DOHH2 (cell line): ENCODE measurements around the gene KIF5C.

ENCODE experiments used
- EZH2phosphoT487 ChIP-seq: fragments of 200-600 bp; sonication (generic); IDR thresholded peaks from 2 replicates; pipeline ENCODE4 v1.6.1; 2017; ENCODE audit warnings: borderline replicate concordance, mild to moderate bottlenecking, antibody characterized with exemption, low read length, moderate library complexity, mixed read lengths
- TF ChIP-seq, protein P1 (sequence below): fragments of 200-600 bp; sonication (generic); IDR thresholded peaks from one replicate; pipeline ENCODE4 v1.5.1; 2014; ENCODE audit warnings: antibody characterized with exemption, mild to moderate bottlenecking, low read depth, low read length; ENCODE audit not compliant: poor library complexity, severe bottlenecking

GRCh38 chr2:148963461-148963860 is 88.4 kb downstream of the KIF5C start:
- TF ChIP-seq, protein P1, sequence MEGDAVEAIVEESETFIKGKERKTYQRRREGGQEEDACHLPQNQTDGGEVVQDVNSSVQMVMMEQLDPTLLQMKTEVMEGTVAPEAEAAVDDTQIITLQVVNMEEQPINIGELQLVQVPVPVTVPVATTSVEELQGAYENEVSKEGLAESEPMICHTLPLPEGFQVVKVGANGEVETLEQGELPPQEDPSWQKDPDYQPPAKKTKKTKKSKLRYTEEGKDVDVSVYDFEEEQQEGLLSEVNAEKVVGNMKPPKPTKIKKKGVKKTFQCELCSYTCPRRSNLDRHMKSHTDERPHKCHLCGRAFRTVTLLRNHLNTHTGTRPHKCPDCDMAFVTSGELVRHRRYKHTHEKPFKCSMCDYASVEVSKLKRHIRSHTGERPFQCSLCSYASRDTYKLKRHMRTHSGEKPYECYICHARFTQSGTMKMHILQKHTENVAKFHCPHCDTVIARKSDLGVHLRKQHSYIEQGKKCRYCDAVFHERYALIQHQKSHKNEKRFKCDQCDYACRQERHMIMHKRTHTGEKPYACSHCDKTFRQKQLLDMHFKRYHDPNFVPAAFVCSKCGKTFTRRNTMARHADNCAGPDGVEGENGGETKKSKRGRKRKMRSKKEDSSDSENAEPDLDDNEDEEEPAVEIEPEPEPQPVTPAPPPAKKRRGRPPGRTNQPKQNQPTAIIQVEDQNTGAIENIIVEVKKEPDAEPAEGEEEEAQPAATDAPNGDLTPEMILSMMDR, result no peak
- no peak for TF ChIP-seq EZH2phosphoT487
